HG03097 (cell line): ENCODE data around the gene ZNF500.

Experiments
- ATAC-seq: cut with Tn5 transposase; IDR thresholded peaks from one replicate; pipeline ENCODE4 v1.9.1; 2021; ENCODE audit not compliant: unreplicated experiment, low FRiP score

The ZNF500 gene

DNA sequence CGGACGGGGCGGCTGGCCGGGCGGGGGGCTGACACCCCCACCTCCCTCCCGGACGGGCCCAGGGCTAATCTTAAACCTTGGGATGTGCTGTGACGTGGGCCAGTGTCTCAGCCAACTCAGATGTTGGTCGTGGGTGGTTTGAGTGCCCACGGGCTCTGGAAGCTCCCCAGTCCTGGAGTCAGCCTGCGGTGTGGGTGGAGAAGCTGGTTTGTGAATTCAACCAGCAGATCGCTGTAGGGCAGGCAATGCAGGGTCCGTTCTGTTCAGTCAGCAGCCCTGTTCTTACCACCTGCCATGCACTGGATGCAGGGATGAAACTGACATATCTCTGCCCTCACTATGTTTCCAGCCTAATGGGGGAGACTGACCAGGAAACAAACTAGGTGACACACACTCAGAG lies 8.0 kb upstream of the ZNF500 start:
- no peak for ATAC-seq

DNA sequence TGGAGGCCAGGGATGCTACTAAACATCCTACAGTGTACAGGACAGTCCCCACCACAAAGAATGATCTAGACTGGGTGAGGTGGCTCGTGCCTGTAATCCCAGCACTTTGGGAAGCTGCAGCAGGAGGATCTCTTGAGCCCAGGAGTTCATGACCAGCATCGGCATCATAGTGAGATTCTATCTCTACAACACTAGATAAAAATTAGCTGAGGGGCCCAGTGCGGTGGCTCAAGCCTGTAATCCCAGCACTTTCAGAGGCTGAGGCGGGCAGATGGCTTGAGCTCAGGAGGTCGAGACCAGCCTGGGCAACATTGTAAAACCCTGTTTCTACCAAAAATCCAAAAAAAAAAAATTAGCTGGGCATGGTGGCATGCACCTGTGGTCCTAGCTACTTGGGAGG lies 5.4 kb upstream of the ZNF500 start:
- no peak for ATAC-seq

DNA sequence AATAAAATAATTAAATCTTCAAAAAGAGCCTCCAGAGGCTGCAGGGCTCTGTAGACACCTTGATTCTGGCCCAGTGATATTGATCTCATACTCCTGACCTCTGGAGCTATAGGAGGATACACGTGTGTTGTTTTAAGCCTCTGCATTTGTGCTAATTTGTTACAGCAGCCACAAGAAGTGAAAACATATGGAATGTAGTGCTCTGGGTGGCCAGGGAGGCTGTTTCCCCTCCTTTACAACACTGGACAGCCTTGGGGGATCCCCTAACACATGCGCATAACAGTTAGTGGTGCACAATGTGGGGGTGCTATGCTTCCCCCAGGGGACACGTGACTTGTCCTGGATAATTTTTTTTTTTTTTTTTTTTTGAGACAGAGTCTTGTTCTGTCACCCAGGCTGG lies 4.7 kb upstream of the ZNF500 start:
- ATAC-seq: no peak

DNA sequence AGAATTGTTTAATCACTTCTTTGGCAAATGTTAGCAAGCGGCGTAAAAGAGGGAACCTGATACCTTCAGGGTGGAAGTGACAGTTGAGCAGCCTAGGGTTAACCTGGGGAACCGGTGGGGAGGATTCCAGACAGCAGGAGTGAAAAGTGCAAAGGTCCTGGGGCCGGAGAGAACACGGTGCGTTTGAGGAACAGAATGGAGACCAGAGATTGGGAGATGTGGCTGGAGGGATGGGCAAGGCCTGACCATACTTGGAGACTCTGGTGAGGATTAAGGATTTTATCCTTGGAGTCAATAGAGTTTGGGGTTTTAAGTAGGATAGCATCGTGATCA lies 2.3 kb upstream of the ZNF500 start:
- no peak for ATAC-seq

DNA sequence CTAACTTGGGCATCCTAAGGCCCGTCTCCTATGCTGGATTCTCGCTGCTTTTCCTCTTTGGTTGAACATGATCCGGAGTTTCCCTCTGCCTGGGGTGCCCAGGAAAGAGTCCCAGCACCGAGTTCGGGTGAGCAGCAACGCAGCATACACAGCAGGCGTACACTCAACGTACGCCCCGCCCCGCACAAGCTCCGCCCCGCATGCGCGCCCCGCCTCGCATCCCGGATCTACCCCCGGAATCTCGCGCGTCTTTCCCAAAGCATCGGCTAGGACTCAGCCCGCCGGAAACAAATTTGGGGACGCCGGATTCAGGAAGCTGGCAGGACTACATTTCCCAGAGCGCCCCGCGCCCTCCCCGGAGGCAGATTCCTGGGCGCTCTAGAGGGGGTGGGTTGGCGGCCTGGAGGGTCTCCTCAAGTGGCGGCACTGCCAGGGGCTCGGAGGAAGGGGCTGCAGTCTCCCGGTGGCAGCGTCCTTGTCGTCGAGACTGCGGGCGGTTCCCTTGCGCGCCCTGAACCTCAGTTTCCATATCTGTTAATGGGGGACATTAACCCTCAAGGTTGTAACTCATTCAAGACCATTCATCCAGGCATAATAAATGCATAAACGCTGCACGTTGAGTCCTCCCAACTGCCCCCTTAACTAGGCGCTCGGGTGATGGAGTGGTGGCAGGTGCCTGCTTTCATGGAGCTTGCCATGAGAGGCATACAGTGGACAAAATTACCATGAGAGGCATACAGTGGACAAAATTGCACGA lies 1.8 kb upstream of the ZNF500 start:
- ATAC-seq: peak; percentile 57

DNA sequence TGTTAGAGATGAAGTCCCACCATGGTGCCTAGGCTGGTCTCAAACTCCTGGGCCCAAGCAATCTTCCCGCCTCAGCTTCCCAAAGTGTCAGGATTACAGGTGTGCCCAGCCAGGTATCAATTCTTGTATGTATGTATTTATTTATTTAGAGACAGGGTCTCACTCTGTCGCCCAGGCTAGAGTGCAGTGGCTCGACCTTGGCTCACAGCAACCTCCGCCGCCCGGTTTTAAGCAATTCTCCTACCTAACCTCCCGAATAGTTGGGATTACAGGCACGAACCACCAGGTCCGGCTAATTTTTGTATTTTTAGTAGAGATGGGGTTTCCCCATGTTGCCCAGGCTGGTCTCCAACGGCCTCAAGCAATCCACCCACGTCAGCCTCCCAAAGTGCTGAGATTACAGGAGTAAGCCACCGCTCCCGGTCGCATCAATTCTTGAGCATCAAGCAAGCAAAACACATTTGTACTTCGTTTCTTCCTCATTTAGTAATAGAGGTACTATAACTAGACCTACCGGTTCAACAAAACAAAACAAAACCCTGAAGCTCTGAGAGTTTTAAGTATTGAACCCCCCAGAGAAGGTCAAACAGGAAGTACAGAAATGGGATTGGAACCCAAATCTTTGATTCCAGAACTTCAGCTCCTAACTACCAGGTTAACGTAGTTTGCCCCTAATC lies 1.0 kb upstream of the ZNF500 start:
- peak; percentile 1 for ATAC-seq

DNA sequence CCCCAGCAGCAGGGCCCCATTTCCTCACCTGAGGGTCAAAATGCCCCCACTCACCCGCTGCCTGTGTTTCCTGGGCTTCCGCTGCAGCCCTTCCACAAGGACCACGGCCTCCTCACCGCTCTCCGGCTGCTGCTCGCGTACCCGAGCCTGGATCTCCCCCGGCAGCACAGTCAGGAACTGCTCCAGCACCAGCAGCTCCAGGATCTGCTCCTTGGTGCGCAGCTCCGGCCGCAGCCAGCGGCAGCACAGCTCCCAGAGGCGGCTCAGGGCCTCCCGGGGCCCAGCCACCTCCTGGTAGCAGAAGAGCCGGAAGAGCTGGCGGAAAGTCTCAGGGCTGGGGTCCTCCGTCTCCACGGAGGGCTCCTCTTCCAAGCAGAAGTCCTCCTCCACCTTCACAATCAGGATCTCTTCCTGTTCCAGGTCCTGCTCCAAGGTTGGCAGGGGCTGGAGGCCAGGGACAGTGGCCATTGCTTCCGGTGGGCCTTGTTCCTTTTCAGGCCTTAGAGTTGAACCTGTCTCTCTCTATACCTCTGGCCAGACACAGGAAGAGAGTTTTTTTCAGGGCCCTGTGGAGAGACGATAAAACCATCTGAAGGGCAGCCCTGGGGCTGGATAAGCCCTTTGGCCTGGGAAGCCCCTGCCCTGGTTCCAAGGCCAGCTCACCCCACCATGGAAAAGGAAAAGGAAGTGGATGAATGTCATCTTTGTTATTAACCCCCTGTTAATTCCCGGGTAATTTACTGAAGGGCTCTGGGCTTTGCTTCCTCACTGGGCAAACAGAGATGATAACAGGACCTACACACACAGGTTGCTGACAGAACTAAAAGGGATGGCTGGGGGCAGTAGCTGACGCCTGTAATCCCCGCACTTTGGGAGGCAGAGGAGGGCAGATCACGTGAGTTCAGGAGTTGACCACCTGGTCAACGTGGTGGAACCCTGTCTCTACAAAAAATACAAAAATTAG lies 1.2 kb downstream of the ZNF500 start:
- ATAC-seq: no peak

DNA sequence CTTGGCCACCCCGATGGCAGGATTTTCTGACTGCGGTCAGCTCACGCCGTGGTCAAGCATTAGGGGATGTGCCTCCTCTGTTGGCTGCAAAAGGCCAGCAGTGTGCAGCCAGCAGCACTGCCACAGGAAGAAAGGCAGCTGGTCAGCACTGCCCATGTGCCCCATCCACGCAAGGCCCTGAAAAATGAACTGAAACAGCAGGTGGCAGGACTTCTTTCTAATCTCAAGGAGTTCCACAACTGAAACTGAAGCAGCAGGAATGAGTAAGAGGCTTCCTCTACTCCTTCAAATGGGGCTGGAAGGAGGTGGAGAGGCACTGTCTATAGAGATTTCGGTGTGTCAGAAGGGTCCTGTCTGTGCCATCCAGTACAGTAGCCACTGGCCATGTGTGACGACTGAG lies 3.2 kb downstream of the ZNF500 start:
- no peak for ATAC-seq

DNA sequence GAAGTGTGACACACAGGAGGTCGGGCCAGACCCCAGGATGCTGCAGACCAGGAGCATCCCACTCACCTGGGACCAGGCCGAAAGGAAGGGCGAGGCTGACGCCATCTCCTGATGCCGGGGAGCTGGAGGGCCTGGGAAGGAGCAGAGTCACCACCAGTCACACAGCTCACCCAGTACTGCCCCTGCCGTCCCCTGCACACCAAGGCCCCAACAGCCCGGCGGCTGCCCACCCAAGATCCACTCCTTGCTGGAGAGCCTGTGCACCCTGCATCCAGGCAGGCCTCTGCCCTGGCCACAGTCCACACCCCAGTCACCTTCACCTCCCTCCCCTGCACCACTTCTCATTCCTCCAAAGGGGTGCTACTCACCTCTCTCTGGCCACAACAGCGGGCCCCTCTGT lies 4.8 kb downstream of the ZNF500 start:
- ATAC-seq: no peak

DNA sequence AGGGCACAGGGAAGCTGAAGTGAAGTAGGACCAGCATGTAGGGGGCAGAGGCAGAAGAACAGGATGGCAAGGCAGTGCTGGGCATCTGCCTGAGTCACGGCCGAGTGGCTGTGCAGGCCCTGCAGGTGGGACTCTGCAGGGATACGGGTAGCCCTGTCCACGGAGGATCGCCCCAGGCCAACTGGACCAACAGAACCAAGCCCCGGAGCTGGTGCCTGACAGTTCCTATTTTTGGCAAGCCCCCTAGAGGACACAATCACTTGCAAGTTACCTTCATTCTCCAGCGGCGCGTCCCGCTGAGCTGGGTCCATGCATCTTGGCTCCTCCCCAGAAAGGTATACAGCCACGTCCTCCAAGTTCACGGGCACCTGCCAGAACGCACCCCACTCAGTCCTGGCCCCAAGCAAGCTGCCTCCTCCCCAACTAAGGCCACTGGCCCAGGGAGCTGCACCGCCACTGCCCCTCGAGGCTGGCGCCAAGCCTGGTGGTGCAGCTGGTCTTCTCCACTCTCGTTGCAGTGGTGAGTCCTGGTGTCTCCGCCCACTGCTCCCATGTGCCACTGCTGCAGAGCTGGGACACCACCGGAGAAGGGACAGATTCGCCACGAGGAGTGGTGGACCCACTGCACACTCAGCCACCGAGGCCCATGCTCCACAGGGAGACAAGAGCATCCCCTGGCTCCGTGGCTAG lies 6.6 kb downstream of the ZNF500 start:
- no peak for ATAC-seq

DNA sequence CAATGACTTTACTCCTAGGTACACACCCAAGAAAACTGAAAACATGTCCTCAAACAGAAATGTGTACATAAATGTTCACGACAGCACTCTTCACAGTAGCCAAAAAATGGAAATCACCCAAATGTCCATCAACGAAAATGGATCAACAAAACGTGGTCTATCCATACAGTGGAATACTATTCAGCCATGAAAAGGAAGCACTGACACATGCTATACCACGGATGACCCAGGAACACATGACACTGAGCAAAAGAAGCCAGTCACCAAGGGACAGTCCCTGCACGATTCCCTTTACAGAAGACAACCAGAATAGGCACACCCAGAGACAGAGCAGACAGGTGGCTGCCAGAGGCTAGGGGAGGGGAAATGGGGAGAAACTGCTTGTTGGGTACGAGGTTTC lies 11.3 kb downstream of the ZNF500 start:
- no peak for ATAC-seq

DNA sequence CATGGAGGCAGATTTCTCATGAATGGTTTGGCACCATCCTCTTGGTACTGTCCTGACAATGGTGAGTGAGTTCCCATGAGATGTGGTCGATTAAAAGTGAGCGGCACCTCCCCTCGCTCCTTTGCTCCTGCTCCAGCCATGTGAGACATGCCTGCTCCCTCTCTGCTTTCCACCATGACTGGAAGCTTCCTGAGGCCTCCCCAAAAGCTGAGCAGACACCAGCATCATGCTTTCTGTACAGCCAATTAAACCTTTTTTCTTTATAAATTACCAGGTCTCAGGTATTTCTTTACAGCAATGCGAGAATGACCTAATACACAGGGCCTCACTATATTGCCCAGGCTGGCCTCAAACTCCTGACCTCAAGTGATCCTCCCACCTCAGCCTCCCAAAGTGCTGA lies 12.1 kb downstream of the ZNF500 start:
- ATAC-seq: no peak

DNA sequence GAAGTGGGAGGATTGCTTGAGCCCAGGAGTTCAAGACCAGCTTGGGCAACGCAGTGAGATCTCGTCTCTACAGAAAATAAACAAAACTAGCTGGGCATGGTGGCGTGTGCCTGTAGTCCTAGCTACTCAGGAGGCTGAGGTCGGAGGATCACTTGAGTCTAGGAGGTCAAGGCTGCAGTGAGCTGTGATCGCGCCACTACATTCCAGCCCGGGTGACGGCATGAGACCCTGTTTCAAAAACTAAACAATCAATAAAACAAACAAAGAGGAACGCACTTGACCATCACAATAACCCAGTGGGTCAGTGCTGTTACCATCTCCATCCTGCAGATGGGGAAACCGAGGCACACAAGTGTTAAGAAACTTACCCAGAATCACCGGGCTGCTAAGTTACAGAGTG lies 13.7 kb downstream of the ZNF500 start:
- ATAC-seq: no peak

DNA sequence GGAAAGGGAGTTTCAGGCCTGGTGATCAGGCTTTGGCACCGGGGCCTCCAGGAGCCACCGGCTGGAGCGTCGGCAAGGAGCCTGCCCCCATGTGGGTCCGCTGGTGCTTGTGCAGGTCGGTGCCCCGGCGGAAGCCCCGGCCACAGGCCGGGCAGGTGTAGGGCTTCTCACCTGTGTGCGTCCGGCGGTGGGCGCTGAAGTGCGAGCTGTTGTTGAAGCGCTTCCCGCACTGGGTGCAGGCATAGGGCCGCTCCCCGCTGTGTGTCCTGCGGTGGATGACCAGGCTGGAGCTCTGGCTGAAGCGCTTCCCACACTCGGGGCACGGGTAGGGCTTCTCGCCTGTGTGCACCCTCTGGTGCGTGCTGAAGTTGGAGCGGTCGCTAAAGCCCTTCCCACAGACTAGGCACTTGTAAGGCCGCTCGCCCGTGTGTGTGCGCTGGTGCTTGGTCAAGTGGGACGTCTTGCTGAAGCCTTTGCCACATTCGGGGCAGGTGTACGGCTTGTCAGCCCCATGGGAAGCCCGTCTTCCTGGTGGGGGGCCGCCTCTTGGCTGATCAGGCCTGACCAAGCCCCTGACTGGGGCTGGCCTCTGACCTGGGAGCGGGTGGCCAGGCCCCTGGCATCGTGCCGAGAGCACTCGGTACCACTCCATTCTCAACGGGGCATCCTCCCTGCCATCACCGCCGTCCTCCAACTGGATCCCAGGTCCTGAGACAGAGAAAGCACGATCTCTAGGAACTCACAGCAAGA lies 14.4 kb downstream of the ZNF500 start:
- ATAC-seq: no peak

DNA sequence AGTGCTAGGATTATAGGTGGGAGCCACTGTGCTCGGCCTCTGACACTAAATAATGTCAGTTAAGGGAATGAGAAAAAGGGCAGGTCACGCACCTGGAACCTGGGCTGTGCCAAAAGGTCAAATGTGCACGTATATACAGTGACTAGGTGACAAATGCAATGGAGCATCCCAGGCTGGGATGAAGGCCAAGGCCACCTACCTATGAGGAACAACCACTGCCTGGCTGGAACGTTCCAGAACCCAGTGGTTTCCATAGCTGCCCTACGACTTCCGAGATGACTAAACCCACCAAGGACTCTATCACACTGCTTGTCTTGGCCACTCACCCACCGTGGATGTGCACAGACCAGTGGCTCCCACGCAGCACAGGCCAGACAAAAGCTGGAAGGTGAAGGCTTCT lies 16.1 kb downstream of the ZNF500 start:
- no peak for ATAC-seq

DNA sequence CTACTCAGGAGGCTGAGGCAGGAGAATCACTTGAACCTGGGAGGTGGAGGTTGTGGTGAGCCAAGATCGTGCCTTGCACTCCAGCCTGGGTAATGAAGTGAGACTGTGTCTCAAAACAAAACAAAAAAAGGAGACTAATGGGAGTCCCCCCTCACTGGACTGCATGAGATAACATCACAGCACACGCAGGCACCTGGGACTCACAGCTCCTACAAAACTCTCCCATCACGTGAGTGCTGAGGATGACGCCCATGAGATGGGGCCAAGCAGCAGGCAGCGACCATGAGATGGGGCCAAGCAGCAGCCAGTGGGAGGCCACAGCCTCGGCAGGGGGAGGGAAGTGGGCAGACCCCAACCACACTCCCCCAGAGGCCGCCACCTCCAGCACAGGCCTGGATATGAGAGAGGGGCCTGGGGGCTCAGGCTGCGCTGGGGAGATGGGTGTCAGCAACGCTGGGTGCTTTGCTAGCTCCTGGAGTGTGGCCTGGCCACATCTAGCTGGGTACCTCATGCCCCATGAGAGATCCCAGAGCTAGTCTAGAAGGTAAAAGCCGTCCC lies 17.2 kb downstream of the ZNF500 start:
- ATAC-seq: no peak

DNA sequence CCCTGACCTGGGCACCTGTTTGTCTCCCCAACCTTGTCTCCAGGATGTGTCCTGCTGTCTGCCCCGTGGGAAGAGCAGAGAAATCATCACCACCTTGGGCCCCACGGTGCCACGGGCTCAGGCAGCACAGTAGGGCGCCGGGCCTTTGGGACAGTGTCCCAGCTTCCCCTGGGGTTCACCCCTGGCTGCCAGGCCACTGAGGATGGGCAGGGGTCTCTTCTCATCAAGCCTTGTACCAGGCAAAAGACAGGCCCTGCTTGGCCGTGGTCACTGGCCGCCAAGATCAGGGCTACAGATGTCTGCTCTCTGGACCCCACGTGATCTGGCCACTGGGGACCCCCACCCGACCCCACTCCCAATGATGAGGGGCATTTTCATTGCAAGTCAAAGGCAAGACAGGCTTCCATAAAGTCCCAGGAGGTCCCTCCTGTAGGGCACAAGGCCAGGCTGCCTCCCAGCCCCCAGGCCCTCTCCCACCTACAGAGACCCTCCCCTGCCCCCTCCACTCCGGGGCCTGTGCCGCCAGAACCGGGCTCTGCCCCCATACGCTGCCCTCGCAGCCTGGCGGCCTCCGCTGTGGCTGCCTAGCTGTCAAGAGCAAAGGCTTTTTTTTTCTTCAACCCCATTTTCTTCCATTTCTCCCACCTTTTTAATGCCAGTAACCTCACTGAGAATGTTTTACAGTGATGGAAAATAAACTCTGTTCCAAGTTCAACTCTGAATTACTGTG lies 18.1 kb downstream of the ZNF500 start:
- ATAC-seq: no peak

DNA sequence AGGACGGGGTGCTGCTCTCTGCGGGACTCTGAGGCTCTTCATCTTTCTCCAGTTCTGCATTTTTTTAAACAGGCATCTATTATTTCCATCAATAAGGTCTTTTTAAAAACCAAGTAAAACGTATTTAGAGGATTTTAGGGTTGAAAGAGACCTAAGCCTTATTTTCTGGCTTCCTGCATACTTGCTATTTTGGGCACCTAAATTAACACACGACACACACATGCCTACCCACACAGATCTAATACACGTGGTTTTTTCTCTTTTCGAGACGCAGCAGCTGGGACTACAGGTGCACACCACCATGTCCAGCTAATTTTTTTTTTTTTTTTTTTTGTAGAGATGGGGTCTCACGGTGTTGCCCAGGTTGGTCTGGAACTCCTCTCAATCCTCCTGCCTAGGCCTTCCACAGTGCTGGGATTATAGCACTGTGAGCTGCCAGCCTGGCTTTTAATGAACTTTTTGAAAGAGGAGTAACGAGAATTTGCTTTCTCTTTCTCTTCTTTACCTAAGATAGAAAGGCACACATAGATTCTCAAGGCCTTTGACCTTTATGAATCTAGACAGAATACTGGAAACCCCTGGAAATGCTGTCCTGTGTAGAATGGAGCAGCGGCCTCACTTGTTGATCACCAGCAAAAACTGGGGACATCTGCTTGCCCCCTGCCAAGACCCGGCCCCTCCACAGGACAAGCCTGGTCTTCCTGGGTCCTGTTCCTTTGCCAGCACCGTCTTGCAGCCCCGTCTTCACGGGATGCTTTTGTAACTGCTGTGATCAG lies 18.9 kb downstream of the ZNF500 start:
- ATAC-seq: no peak
